HepG2 (cell line): ENCODE results near the gene CNPY4. TPM values are rescaled to one million over a fixed set of nuclear protein-coding genes. Genes with fewer than 3 reads are reported as not detected.

Experiments
- HMG20B ChIP-seq: conservative IDR thresholded peaks from 2 replicates; pipeline ENCODE4 v1.6.1; 2016; ENCODE audit warnings: missing genetic modification reagents, missing compliant biosample characterization
- HNRNPLL ChIP-seq: fragments of 200-400 bp; formaldehyde crosslinking; IDR thresholded peaks from 2 replicates; pipeline ENCODE4 v1.6.1; 2017; ENCODE audit warnings: mild to moderate bottlenecking, low read depth, low read length; ENCODE audit not compliant: poor library complexity, severe bottlenecking
- JDP2 ChIP-seq: sonication (generic); formaldehyde crosslinking; IDR thresholded peaks from 2 replicates; pipeline ENCODE4 v1.8.1; 2022; ENCODE audit warnings: missing genetic modification reagents, borderline replicate concordance
- MED13 ChIP-seq: sonication (generic); formaldehyde crosslinking; IDR thresholded peaks from 2 replicates; pipeline ENCODE4 v1.5.0; 2020; ENCODE audit warnings: missing genetic modification reagents
- NR2F2 ChIP-seq: IDR thresholded peaks from 2 replicates; pipeline ENCODE4 v1.6.1; 2012; ENCODE audit warnings: low read depth, inconsistent platforms, borderline replicate concordance
- NRL ChIP-seq: sonication (generic); formaldehyde crosslinking; IDR thresholded peaks from 2 replicates; pipeline ENCODE4 v1.5.0; 2020; ENCODE audit warnings: missing genetic modification reagents, mild to moderate bottlenecking, moderate library complexity, borderline replicate concordance
- REPIN1 ChIP-seq: sonication (generic); formaldehyde crosslinking; IDR thresholded peaks from 2 replicates; pipeline ENCODE4 v1.8.0; 2022; ENCODE audit warnings: missing genetic modification reagents, low read depth, mild to moderate bottlenecking, borderline replicate concordance
- SCMH1 ChIP-seq: sonication (generic); formaldehyde crosslinking; IDR thresholded peaks from 2 replicates; pipeline ENCODE4 v1.9.0; 2021; ENCODE audit warnings: missing genetic modification reagents, mild to moderate bottlenecking, borderline replicate concordance
- TAF1 ChIP-seq: sonication (generic); formaldehyde crosslinking; IDR thresholded peaks from 2 replicates; pipeline ENCODE4 v1.4.0; 2020; ENCODE audit warnings: missing genetic modification reagents
- TP53 ChIP-seq: sonication (generic); formaldehyde crosslinking; conservative IDR thresholded peaks from 2 replicates; pipeline ENCODE4 v1.4.0; 2020; ENCODE audit warnings: missing genetic modification reagents
- ZFP37 ChIP-seq: sonication (generic); formaldehyde crosslinking; IDR thresholded peaks from 2 replicates; pipeline ENCODE4 v1.4.0; 2020; ENCODE audit warnings: missing genetic modification reagents, borderline replicate concordance
- ZNF326 ChIP-seq: sonication (generic); formaldehyde crosslinking; IDR thresholded peaks from 2 replicates; pipeline ENCODE4 v1.4.0; 2020; ENCODE audit warnings: missing genetic modification reagents, borderline replicate concordance
- polyA plus RNA-seq, 8 experiments: library from polyadenylated mRNA; depleted of rRNA in 3 of 8; stranded (reverse) in 7 of 8; unstranded in 1 of 8; fragments of >200 nt; fragmentation: Illumina TruSeq in 4 of 8; extraction: Trizol in 4 of 8; gene quantifications; 2 replicates each; pipeline versions ENCODE4 v1.2.1 to v1.2.3, GENCODE V29; 2011 to 2016; ENCODE audit warnings: low read depth in 4 of 8, missing spikeins in 1 of 8, mixed read lengths in 1 of 8; ENCODE audit not compliant: insufficient read depth in 1 of 8
- total RNA-seq, 5 experiments: library from RNA; depleted of rRNA; stranded (reverse); fragments of >200 nt; fragmentation: Illumina TruSeq; extraction: Trizol; gene quantifications; 2 replicates each; pipeline ENCODE4 v1.2.3, GENCODE V29; 2016; ENCODE audit warnings: low read depth in 1 of 5
- TF ChIP-seq, protein P1 (sequence below): sonication (generic); formaldehyde crosslinking; IDR thresholded peaks from 2 replicates; pipeline ENCODE4 v1.5.1; 2020; ENCODE audit warnings: mild to moderate bottlenecking, missing genetic modification reagents, borderline replicate concordance
- TF ChIP-seq, protein P2 (sequence below): sonication (generic); formaldehyde crosslinking; IDR thresholded peaks from 2 replicates; pipeline ENCODE4 v1.8.0; 2022; ENCODE audit warnings: mild to moderate bottlenecking, missing genetic modification reagents, moderate library complexity
- TF ChIP-seq, protein P3 (sequence below): sonication (generic); formaldehyde crosslinking; IDR thresholded peaks from 2 replicates; pipeline ENCODE4 v1.4.0; 2020; ENCODE audit warnings: missing genetic modification reagents
- TF ChIP-seq, protein P4 (sequence below): IDR thresholded peaks from 2 replicates; pipeline ENCODE4 v1.6.1; 2016; ENCODE audit warnings: missing genetic modification reagents, missing compliant biosample characterization
- TF ChIP-seq, protein P5 (sequence below): sonication (generic); formaldehyde crosslinking; IDR thresholded peaks from 2 replicates; pipeline ENCODE4 v1.5.1; 2020; ENCODE audit warnings: missing genetic modification reagents, mild to moderate bottlenecking, borderline replicate concordance

The CNPY4 gene
- total and polyA plus RNA-seq, 2 of the 13 experiments (the other 11 are each of a cell fraction or from before 2014, with no cell fraction given): 6.2 to 12.7 TPM

DNA sequence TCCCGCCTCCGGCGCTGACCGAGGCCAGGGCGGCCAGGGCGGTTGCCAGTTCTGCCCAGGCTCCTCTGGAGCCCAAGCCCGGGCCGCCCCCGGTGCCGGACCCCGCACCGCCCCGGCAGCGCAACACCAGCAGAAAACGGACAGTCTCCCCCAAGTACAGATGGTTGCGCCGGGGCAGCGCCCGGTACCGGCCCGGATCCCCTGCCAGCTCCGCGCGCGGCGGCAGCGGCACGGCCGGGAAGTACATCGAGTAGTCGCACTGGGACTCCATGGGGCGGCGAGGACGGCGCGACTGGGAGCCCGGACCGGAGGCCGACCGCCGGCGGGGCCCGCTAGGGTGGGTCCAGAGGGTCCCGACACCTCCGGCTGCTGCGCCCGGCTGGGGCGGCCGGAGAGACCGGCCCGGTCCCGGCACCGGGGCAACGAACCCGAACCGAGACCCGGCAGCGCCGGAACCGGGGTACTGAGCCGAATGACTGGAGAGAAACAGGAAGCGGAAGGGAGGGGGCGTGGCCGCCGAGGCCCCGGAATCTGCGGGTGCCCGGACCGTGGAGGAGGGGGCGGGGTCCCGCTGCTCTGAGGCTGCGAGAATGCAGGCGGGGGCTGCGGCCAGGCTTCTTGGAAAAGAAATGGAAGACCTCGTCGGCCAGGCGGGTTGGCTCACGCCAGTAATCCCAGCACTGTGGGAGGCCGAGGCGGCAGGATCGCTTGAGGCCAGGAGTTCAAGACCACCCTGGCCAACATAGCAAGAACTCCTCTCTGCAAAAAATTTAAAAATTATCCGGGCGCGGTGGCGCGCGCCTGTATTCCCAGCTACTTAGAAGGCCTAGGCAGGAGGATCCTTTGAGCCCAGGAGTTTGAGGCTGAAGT is 39.0 kb downstream of the CNPY4 start, which contains the start of gene TRAPPC14 (continued):
- TF ChIP-seq, protein P1, sequence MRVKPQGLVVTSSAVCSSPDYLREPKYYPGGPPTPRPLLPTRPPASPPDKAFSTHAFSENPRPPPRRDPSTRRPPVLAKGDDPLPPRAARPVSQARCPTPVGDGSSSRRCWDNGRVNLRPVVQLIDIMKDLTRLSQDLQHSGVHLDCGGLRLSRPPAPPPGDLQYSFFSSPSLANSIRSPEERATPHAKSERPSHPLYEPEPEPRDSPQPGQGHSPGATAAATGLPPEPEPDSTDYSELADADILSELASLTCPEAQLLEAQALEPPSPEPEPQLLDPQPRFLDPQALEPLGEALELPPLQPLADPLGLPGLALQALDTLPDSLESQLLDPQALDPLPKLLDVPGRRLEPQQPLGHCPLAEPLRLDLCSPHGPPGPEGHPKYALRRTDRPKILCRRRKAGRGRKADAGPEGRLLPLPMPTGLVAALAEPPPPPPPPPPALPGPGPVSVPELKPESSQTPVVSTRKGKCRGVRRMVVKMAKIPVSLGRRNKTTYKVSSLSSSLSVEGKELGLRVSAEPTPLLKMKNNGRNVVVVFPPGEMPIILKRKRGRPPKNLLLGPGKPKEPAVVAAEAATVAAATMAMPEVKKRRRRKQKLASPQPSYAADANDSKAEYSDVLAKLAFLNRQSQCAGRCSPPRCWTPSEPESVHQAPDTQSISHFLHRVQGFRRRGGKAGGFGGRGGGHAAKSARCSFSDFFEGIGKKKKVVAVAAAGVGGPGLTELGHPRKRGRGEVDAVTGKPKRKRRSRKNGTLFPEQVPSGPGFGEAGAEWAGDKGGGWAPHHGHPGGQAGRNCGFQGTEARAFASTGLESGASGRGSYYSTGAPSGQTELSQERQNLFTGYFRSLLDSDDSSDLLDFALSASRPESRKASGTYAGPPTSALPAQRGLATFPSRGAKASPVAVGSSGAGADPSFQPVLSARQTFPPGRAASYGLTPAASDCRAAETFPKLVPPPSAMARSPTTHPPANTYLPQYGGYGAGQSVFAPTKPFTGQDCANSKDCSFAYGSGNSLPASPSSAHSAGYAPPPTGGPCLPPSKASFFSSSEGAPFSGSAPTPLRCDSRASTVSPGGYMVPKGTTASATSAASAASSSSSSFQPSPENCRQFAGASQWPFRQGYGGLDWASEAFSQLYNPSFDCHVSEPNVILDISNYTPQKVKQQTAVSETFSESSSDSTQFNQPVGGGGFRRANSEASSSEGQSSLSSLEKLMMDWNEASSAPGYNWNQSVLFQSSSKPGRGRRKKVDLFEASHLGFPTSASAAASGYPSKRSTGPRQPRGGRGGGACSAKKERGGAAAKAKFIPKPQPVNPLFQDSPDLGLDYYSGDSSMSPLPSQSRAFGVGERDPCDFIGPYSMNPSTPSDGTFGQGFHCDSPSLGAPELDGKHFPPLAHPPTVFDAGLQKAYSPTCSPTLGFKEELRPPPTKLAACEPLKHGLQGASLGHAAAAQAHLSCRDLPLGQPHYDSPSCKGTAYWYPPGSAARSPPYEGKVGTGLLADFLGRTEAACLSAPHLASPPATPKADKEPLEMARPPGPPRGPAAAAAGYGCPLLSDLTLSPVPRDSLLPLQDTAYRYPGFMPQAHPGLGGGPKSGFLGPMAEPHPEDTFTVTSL (CRISPR knock-in tag): no peak
- TF ChIP-seq, protein P2, sequence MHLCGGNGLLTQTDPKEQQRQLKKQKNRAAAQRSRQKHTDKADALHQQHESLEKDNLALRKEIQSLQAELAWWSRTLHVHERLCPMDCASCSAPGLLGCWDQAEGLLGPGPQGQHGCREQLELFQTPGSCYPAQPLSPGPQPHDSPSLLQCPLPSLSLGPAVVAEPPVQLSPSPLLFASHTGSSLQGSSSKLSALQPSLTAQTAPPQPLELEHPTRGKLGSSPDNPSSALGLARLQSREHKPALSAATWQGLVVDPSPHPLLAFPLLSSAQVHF (CRISPR knock-in tag): no peak
- TF ChIP-seq ZFP37 (no peak), NRL (0 out of 2 replicates have a peak, but pooled peaks have one; percentile 38), SCMH1 (no peak), MED13 (CRISPR knock-in tag) (0 out of 2 replicates have a peak, but pooled peaks have one; percentile 47), TP53 (CRISPR knock-in tag) (no peak), NR2F2 (peak; percentile 15; the same call in 1 of the 2 replicates), HMG20B (no peak), HNRNPLL (peak; percentile 61), REPIN1 (CRISPR knock-in tag) (no peak), ZNF326 (CRISPR knock-in tag) (no peak), JDP2 (no peak), TAF1 (CRISPR knock-in tag) (peak; percentile 58; the same call in 1 of the 2 replicates)
- TF ChIP-seq, protein P3, sequence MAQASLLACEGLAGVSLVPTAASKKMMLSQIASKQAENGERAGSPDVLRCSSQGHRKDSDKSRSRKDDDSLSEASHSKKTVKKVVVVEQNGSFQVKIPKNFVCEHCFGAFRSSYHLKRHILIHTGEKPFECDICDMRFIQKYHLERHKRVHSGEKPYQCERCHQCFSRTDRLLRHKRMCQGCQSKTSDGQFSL (CRISPR knock-in tag): no peak
- TF ChIP-seq, protein P4, sequence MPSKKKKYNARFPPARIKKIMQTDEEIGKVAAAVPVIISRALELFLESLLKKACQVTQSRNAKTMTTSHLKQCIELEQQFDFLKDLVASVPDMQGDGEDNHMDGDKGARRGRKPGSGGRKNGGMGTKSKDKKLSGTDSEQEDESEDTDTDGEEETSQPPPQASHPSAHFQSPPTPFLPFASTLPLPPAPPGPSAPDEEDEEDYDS (CRISPR knock-in tag): peak; percentile 34; the same call in 1 of the 2 replicates
- TF ChIP-seq, protein P5, sequence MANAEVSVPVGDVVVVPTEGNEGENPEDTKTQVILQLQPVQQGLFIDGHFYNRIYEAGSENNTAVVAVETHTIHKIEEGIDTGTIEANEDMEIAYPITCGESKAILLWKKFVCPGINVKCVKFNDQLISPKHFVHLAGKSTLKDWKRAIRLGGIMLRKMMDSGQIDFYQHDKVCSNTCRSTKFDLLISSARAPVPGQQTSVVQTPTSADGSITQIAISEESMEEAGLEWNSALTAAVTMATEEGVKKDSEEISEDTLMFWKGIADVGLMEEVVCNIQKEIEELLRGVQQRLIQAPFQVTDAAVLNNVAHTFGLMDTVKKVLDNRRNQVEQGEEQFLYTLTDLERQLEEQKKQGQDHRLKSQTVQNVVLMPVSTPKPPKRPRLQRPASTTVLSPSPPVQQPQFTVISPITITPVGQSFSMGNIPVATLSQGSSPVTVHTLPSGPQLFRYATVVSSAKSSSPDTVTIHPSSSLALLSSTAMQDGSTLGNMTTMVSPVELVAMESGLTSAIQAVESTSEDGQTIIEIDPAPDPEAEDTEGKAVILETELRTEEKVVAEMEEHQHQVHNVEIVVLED (CRISPR knock-in tag): peak; percentile 49; the same call in 1 of the 2 replicates
